Pancreas (tissue), 10 donors: ENCODE results near the gene HOXD8. TPM values are rescaled to one million over a fixed set of nuclear protein-coding genes. Genes with fewer than 3 reads are reported as not detected.

ENCODE experiments used
- ATAC-seq, 4 donors: fragments of 200-7000 bp; cut with Tn5 transposase; one replicate each; pipeline versions ENCODE4 v1.8.0 to v1.9.1; 2020; ENCODE audit warnings: mild to moderate bottlenecking in 4 of 4, moderate library complexity in 4 of 4
- DNase-seq, 6 donors: peaks; one replicate each; pipeline ENCODE4 v3.0.0-alpha.2; 2020
- FAIRE-seq: peaks from 2 replicates; lab custom pipeline; 2012; peaks lifted over from hg19 to GRCh38; lab: Jason Lieb, UNC
- H3K27ac ChIP-seq, 4 donors: fragments of 200-600 bp; sonication (generic); 1 replicate in 3 of 4; 2 replicates in 1 of 4; pipeline versions ENCODE4 v1.5.0 to v1.8.0; 2020
- H3K27me3 ChIP-seq, 4 donors: fragments of 200-600 bp; one replicate each; pipeline ENCODE4 v1.8.0; 2021
- H3K36me3 ChIP-seq, 3 donors: fragments of 200-600 bp; sonication (generic) in 1 of 3; one replicate each; pipeline versions ENCODE4 v1.5.0 to v1.8.0; 2020 to 2021
- H3K4me1 ChIP-seq, 3 donors: fragments of 200-600 bp; one replicate each; pipeline ENCODE4 v1.8.0; 2021
- H3K4me3 ChIP-seq, 4 donors: fragments of 200-600 bp; sonication (generic) in 2 of 4; one replicate each; pipeline versions ENCODE4 v1.5.0 to v1.8.0; 2020 to 2021
- H3K9me3 ChIP-seq, 4 donors: fragments of 200-600 bp; one replicate each; pipeline ENCODE4 v1.8.0; 2021
- WGBS, 2 donors: extraction: QIAGEN DNeasy Blood & Tissue Kit; methylation state at CpG; one replicate each; pipeline ENCODE4 v1.1.7; 2013; 5-methylcytosine and 5-hydroxymethylcytosine counted together
- intact Hi-C, 3 donors: fragments of 100-400 bp; cut with DNase I; formaldehyde crosslinking; loops; one replicate each; pipeline versions ENCODE4 v1.11.1 to v1.14.2; 2022
- polyA plus RNA-seq, 2 donors: library from polyadenylated mRNA; stranded (reverse); fragments of 200-250 nt; gene quantifications; one replicate each; pipeline ENCODE4 v1.2.3, GENCODE V29; 2013
- total RNA-seq, 6 donors: library from RNA; stranded (reverse); fragmentation: NEBNext Ultra II Directional in 4 of 6; extraction: Animal tissue kit (Norgen Biotek cat#: 25700) in 4 of 6; gene quantifications; one replicate each; pipeline versions ENCODE4 v1.2.1 to v1.2.4, GENCODE V29; 2021 to 2023
- TF ChIP-seq, protein P1 (sequence below), 4 donors: fragments of 200-600 bp; sonication (generic) in 3 of 4; IDR thresholded peaks; one replicate each; pipeline versions ENCODE4 v1.5.0 to v1.8.0; 2021; ENCODE audit warnings: antibody characterized with exemption in 4 of 4
- donor health status: healthy with polysubstance abuse.
- donor health status: DM: no; HTN: no; CAD: no; lungs with moderate emphysema.
- donor health status: DM: no; HTN: no; CAD: no.
- donor health status: control.
- donor health status: control.
- donor health status: Bipolar disorder and iron deficiency.
- donor health status: DM: yes; HTN: yes; CAD: no.
- donor health status: DM: no; HTN: no; CAD: no.
- donor health status: DM: no; HTN: no; CAD: no.
- donor health status: DM: yes; HTN: yes; CAD: no.

Gene HOXD8
- total and polyA plus RNA-seq, 8 donors, result 0.19 to 1.5 (median 0.62) TPM

DNA sequence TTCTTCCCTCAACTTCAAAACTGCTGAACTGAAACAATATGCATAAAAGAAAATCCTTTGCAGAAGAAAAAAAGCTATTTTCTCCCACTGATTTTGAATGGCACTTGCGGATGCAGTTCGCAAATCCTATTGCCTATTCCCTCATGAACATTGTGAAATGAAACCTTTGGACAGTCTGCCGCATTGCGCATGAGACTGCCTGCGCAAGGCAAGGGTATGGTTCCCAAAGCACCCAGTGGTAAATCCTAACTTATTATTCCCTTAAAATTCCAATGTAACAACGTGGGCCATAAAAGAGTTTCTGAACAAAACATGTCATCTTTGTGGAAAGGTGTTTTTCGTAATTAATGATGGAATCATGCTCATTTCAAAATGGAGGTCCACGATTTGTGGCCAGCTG, 8.4 kb downstream of the HOXD8 start:
- H3K27me3 ChIP-seq, result peaks cover 0 to 66% (median 18%) of the 10 kb centered on the region in 4 donors
- TF ChIP-seq, protein P1, sequence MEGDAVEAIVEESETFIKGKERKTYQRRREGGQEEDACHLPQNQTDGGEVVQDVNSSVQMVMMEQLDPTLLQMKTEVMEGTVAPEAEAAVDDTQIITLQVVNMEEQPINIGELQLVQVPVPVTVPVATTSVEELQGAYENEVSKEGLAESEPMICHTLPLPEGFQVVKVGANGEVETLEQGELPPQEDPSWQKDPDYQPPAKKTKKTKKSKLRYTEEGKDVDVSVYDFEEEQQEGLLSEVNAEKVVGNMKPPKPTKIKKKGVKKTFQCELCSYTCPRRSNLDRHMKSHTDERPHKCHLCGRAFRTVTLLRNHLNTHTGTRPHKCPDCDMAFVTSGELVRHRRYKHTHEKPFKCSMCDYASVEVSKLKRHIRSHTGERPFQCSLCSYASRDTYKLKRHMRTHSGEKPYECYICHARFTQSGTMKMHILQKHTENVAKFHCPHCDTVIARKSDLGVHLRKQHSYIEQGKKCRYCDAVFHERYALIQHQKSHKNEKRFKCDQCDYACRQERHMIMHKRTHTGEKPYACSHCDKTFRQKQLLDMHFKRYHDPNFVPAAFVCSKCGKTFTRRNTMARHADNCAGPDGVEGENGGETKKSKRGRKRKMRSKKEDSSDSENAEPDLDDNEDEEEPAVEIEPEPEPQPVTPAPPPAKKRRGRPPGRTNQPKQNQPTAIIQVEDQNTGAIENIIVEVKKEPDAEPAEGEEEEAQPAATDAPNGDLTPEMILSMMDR (IDR thresholded peaks at IDR 0.05), result no peak
- no peaks in the 10 kb centered on the region for H3K36me3 ChIP-seq
- ATAC-seq, result no peak
- WGBS, 2 donors, result 29 to 35% methylated on average over 8 of the region's 8 CpGs
- intact Hi-C loops, result loop anchor here (5.0 to 10.0 kb wide), 3 partner anchors 317 to 504 kb away; no protein-coding TSS in a partner anchor
- H3K27ac ChIP-seq, result no peak overlapping the region
- H3K9me3 ChIP-seq, result no peaks in the 10 kb centered on the region
- no peak for DNase-seq
- FAIRE-seq, result no peak
- H3K4me3 ChIP-seq, result no peak overlapping the region
- H3K4me1 ChIP-seq, result peaks cover 0 to 6% (median 0%) of the 10 kb centered on the region in 3 donors

DNA sequence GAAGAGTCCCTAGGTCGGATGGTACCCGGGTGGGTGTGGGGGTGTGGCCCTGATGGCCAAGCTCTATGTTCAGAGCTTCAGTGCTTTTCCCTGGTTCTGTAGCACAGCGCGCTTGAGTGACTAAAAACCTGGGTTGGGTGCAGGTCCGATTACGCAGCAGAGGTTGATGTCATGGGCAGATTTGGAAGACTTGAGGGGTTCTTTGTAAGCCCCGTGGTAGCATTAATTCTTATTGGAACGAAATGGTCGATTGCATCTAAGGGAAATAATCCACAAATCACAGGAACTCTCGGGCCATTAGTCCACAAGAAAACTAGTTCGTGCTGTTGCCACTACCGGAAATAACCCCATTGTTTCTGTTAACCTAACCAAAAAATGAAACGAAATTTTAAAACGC, 9.0 kb downstream of the HOXD8 start:
- ATAC-seq (no peak), DNase-seq (no peak), FAIRE-seq (no peak)
- H3K27ac ChIP-seq, result no peak overlapping the region
- intact Hi-C loops, result loop anchor here (5.0 to 10.0 kb wide), 3 partner anchors 316 to 504 kb away; no protein-coding TSS in a partner anchor
- TF ChIP-seq, protein P1 (IDR thresholded peaks at IDR 0.05), result no peak
- H3K9me3 ChIP-seq, result no peaks in the 10 kb centered on the region
- peaks cover 0 to 62% (median 15%) of the 10 kb centered on the region in 4 donors for H3K27me3 ChIP-seq
- peaks cover 0 to 6% (median 0%) of the 10 kb centered on the region in 3 donors for H3K4me1 ChIP-seq
- H3K36me3 ChIP-seq, result no peaks in the 10 kb centered on the region
- 9 to 13% methylated on average over 14 of the region's 14 CpGs for WGBS, 2 donors
- no peak overlapping the region for H3K4me3 ChIP-seq

DNA sequence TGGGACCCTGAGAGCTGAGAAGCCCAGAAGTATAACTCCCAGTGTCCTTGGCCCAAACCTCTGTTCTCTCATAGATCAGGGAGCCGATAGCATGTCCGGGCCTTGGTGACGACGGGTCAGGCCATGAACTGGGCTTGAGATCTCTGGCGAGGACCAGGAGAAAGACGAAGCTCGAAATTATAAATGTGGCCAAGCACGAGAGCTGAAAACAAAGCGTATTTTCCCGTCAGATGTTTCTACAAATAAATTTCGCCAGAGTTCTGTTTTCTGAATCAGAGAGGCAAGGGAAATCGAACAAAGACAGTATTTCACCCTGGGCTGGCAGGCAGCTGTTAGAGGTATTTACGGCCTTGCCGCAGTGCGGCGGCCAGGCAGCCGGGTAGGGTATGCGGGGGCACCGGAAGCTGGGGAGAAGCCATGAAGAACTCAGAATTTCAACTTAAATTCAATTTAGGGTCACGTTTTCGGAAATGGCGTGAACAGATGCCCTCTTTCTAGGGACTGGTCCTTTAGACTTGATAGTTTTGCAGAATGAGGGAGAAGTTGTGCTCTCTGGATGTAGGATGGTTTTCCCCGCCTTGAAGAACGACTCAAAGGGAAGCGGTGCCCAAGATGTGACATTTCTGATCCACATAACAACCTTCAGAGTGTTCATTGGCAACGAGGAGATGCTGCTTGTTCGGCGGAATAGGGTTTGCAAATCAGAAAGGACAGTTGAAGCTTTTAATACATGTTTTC, 9.6 kb downstream of the HOXD8 start:
- ATAC-seq (no peak), FAIRE-seq (no peak), DNase-seq (no peak)
- no peak overlapping the region for H3K4me3 ChIP-seq
- 15% methylated on average over 28 of the region's 28 CpGs for WGBS, 2 donors
- TF ChIP-seq, protein P1 (IDR thresholded peaks at IDR 0.05), result no peak
- intact Hi-C loops, result loop anchor here (5.0 to 10.0 kb wide), 3 partner anchors 316 to 503 kb away; no protein-coding TSS in a partner anchor
- H3K27me3 ChIP-seq, result peaks cover 0 to 62% (median 15%) of the 10 kb centered on the region in 4 donors
- H3K36me3 ChIP-seq, result no peaks in the 10 kb centered on the region
- peak overlapping the region in 1 of 4 donors; percentile 28 for H3K27ac ChIP-seq
- H3K4me1 ChIP-seq, result peaks cover 0 to 6% (median 0%) of the 10 kb centered on the region in 3 donors
- H3K9me3 ChIP-seq, result no peaks in the 10 kb centered on the region

DNA sequence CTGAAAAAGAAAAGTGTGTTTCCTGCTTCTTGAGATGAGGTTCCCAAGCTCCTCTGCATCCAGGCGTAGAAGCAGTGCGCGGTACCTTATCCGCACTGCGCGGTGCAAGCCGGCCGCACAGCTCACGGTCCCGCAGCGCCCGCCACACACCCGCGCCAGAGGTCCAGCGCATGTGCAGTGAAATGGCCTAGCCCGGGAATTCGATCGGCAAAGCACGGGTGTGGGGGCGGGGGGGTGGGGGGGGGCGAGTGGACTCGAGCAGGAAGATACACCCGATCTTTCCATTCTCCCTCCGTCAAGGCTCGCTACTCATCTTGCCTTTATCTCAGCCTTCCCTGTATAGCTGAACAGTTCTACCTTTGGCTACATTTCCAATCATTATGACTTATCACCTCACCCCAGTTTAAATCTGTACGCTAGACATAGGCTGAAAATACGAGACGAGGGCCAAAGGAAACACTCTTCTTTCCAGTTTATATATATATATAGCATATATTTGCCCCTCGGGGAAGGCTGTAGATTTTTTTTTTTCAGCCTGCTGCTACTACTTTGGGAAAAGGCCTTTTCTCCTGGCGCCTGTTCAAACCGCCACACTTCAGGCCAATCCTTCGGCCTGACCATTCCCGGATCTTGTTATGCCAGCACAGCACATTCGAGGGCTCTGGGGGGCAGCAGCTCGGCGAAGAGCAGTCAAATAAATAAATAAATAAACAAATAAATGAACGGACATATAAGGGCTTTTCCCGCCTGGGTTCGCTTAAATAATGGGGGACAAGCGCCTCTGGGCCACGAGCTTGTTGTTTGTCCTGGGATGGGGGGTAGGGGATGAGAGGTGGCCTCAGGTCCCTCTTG, 10.4 kb downstream of the HOXD8 start:
- FAIRE-seq, result no peak

More for the DNA sequence above, 10.4 kb downstream of the HOXD8 start:
- WGBS, 2 donors, result 13 to 15% methylated on average over 39 to 41 of the region's 41 CpGs
- intact Hi-C loops, result loop anchor here (5.0 to 10.0 kb wide), 6 partner anchors 312 to 505 kb away; no protein-coding TSS in a partner anchor
- H3K27me3 ChIP-seq, result peaks cover 0 to 57% (median 12%) of the 10 kb centered on the region in 4 donors
- H3K4me1 ChIP-seq, result peaks cover 0 to 6% (median 0%) of the 10 kb centered on the region in 3 donors
- TF ChIP-seq, protein P1 (IDR thresholded peaks at IDR 0.05), result no peak
- ATAC-seq (peak in 2 of 4 donors; percentile 3 to 14), DNase-seq (no peak)
- H3K27ac ChIP-seq, result no peak overlapping the region
- peak overlapping the region in 2 of 4 donors; percentile 33 to 46 for H3K4me3 ChIP-seq
- no peaks in the 10 kb centered on the region for H3K9me3 ChIP-seq
- no peaks in the 10 kb centered on the region for H3K36me3 ChIP-seq
